ENCODE measurements around the gene C2orf92.

DNA sequence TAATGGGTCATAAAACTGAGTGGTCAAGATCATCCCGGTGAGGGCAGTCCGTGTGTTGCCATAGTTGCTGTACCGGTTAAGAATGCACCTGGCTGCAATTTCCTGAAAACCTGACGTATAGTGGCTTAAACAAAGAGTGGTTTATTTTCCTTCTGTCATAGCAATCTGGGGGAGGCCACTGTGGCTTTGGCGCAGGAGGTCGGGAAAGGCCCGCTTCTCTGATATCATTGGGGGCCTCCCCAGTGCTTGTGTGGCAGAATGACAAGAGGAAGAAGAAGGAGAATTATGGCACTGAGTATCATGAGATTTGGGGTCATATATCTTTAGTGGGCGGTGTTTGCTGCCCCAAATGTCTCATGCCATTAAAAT, 4.4 kb downstream of the C2orf92 start:
- TF ChIP-seq CTCF (conservative IDR thresholded peaks at IDR 0.05; ENCODE audit: low read length) (no peak), EZH2phosphoT487 (IDR thresholded peaks at IDR 0.05; ENCODE audit: borderline replicate concordance, low read depth, low read length) (no peak)
